GM23338 (cell line): ENCODE measurements around the gene WDR93. TPM values are rescaled to one million over a fixed set of nuclear protein-coding genes. Genes with fewer than 3 reads are reported as not detected.

Source experiments
- ATAC-seq: fragments of 200-7000 bp; cut with Tn5 transposase; 3 replicates; pipeline ENCODE4 v1.9.1; 2020
- DNase-seq: peaks from one replicate; pipeline ENCODE4 v3.0.0-alpha.2; 2015; ENCODE audit warnings: low spot score
- H2AFZ ChIP-seq: fragments of 200-600 bp; sonication (generic); 2 replicates; pipeline ENCODE4 v1.8.0; 2016; ENCODE audit warnings: antibody characterized with exemption, mild to moderate bottlenecking, moderate library complexity
- H3F3A ChIP-seq: fragments of 200-600 bp; sonication (generic); replicated peaks from 2 replicates; pipeline ENCODE4 v1.8.0; 2017; ENCODE audit warnings: antibody characterized with exemption, mixed run types, low read depth
- H3K27ac ChIP-seq: fragments of 200-600 bp; sonication (generic); 2 replicates; pipeline ENCODE4 v1.6.1; 2016; ENCODE audit warnings: low read depth
- H3K27me3 ChIP-seq: fragments of 200-600 bp; sonication (generic); 2 replicates; pipeline ENCODE4 v1.8.0; 2016; ENCODE audit warnings: mild to moderate bottlenecking, mixed run types, moderate library complexity; ENCODE audit not compliant: insufficient read depth
- H3K36me3 ChIP-seq: fragments of 200-600 bp; sonication (generic); 2 replicates; pipeline ENCODE4 v1.8.0; 2016; ENCODE audit warnings: mild to moderate bottlenecking; ENCODE audit not compliant: insufficient read depth
- H3K4me1 ChIP-seq: fragments of 200-600 bp; sonication (generic); 2 replicates; pipeline ENCODE4 v1.8.0; 2016; ENCODE audit warnings: mild to moderate bottlenecking, moderate library complexity; ENCODE audit not compliant: insufficient read depth
- H3K4me2 ChIP-seq: fragments of 200-600 bp; sonication (generic); 2 replicates; pipeline ENCODE4 v1.7.1; 2017; ENCODE audit warnings: mixed run types
- H3K4me3 ChIP-seq: fragments of 200-600 bp; sonication (generic); 2 replicates; pipeline ENCODE4 v1.6.1; 2016; ENCODE audit warnings: mixed run types
- H3K79me2 ChIP-seq: fragments of 200-600 bp; sonication (generic); replicated peaks from 2 replicates; pipeline ENCODE4 v1.8.0; 2017; ENCODE audit warnings: mild to moderate bottlenecking; ENCODE audit not compliant: insufficient read depth
- H3K9me2 ChIP-seq: fragments of 200-600 bp; sonication (generic); 2 replicates; pipeline ENCODE4 v1.8.0; 2017; ENCODE audit not compliant: insufficient read depth
- H4K20me1 ChIP-seq: fragments of 200-600 bp; sonication (generic); replicated peaks from 2 replicates; pipeline ENCODE4 v1.8.0; 2017; ENCODE audit warnings: mild to moderate bottlenecking; ENCODE audit not compliant: insufficient read depth
- H3K27ac Mint-ChIP-seq: 2 replicates; pipeline ENCODE4 v1.8.0; 2020; ENCODE audit warnings: inconsistent platforms, mild to moderate bottlenecking, moderate library complexity, mixed read lengths
- H3K27me3 Mint-ChIP-seq: 3 replicates; pipeline ENCODE4 v1.8.0; 2022; ENCODE audit warnings: low read depth, mild to moderate bottlenecking, moderate library complexity, mixed read lengths, inconsistent platforms; ENCODE audit not compliant: insufficient read depth, poor library complexity
- H3K36me3 Mint-ChIP-seq: 3 replicates; pipeline ENCODE4 v1.8.0; 2021; ENCODE audit warnings: low read depth, mild to moderate bottlenecking, inconsistent platforms, moderate library complexity, mixed read lengths
- H3K4me1 Mint-ChIP-seq: 3 replicates; pipeline ENCODE4 v1.8.0; 2020; ENCODE audit warnings: mild to moderate bottlenecking, inconsistent platforms, mixed read lengths
- H3K4me3 Mint-ChIP-seq: 3 replicates; pipeline ENCODE4 v1.8.0; 2021; ENCODE audit warnings: moderate library complexity, mild to moderate bottlenecking, inconsistent platforms, mixed read lengths
- H3K9me3 Mint-ChIP-seq: 3 replicates; pipeline ENCODE4 v1.8.0; 2020; ENCODE audit warnings: moderate library complexity, mild to moderate bottlenecking, inconsistent platforms, mixed read lengths
- CREB1 ChIP-seq: fragments of 250-450 bp; sonication (Bioruptor Pico); IDR thresholded peaks from 2 replicates; pipeline ENCODE4 v1.5.0; 2020; ENCODE audit warnings: low read depth, mild to moderate bottlenecking, moderate library complexity
- CTCF ChIP-seq, 2 experiments: fragments of 200-600 bp in 1 of 2; sonication (generic) in 1 of 2; conservative IDR thresholded peaks; 2 replicates each; pipeline versions ENCODE4 v1.5.1 to v1.6.1; 2016 to 2017; ENCODE audit warnings: antibody characterized with exemption in 2 of 2, low read depth in 2 of 2, mild to moderate bottlenecking in 2 of 2, moderate library complexity in 1 of 2
- JUNB ChIP-seq: IDR thresholded peaks from one replicate; pipeline ENCODE4 v1.6.1; 2016; ENCODE audit warnings: antibody characterized with exemption; ENCODE audit not compliant: unreplicated experiment
- NANOG ChIP-seq: IDR thresholded peaks from 2 replicates; pipeline ENCODE4 v1.6.1; 2016; ENCODE audit warnings: antibody characterized with exemption, borderline replicate concordance
- POLR2AphosphoS5 ChIP-seq: IDR thresholded peaks from 2 replicates; pipeline ENCODE4 v1.6.1; 2016; ENCODE audit warnings: antibody characterized with exemption, low read depth
- STAT1 ChIP-seq: IDR thresholded peaks from one replicate; pipeline ENCODE4 v1.6.1; 2016; ENCODE audit warnings: antibody characterized with exemption; ENCODE audit not compliant: unreplicated experiment
- ZNF331 ChIP-seq: fragments of 250-450 bp; sonication (Bioruptor Pico); IDR thresholded peaks from 2 replicates; pipeline ENCODE4 v1.5.0; 2020; ENCODE audit warnings: low read depth, mild to moderate bottlenecking, moderate library complexity
- ZNF462 ChIP-seq: fragments of 250-450 bp; sonication (Bioruptor Pico); IDR thresholded peaks from 2 replicates; pipeline ENCODE4 v1.5.0; 2020; ENCODE audit warnings: mild to moderate bottlenecking, moderate library complexity
- polyA plus RNA-seq: library from polyadenylated mRNA; unstranded; fragments of >200 nt; fragmentation: Nextera tagmentation; extraction: Ambion mirVana; gene quantifications from 2 replicates; pipeline ENCODE4 v1.2.1, GENCODE V29; 2016
- total RNA-seq: library from RNA; depleted of rRNA; stranded (reverse); fragments of >200 nt; shearing (Covaris generic); gene quantifications from 2 replicates; pipeline ENCODE4 v1.2.3, GENCODE V29; 2014

The WDR93 gene
- total and polyA plus RNA-seq, 2 experiments from 2014 or later, result 0.14 TPM; not detected in 1

- TF ChIP-seq CTCF (conservative IDR thresholded peaks at IDR 0.05; ENCODE audit: low read depth in 2 of 2) (no peak), ZNF331 (CRISPR knock-in tag) (no peak), POLR2AphosphoS5 (no peak), CREB1 (CRISPR knock-in tag) (no peak), ZNF462 (CRISPR knock-in tag) (no peak), STAT1 (no peak), NANOG (no peak)
Measured at GRCh38 chr15:89649716-89650115, 40.9 kb upstream of the WDR93 start (continued).

- Histone ChIP-seq H3K9me2 (peaks cover 2% of the 10 kb centered on the region; the same call in 1 of the 2 replicates), H3K4me1 (peaks cover 5% of the 10 kb centered on the region; the same call in 1 of the 2 replicates), H2AFZ (no peak overlapping the region), H3F3A (no peaks in the 10 kb centered on the region), H3K36me3 (no peaks in the 10 kb centered on the region), H3K4me3 (no peak overlapping the region), H3K27me3 (0 out of 2 replicates have a peak, but pooled peaks cover 4% of the 10 kb centered on the region), H3K4me2 (no peak overlapping the region), H3K27ac (no peak overlapping the region), H3K79me2 (peaks cover 16% of the 10 kb centered on the region), H4K20me1 (peaks cover 4% of the 10 kb centered on the region; the same call in 1 of the 2 replicates)
- no peaks in the 10 kb centered on the region for H3K9me3 Mint-ChIP-seq
- no peak overlapping the region for H3K4me3 Mint-ChIP-seq
- ATAC-seq (no peak), DNase-seq (no peak)
- H3K27ac Mint-ChIP-seq, result no peak overlapping the region
- H3K36me3 Mint-ChIP-seq, result peaks cover 21% of the 10 kb centered on the region
- H3K4me1 Mint-ChIP-seq, result peaks cover 11% of the 10 kb centered on the region
- peaks cover 8% of the 10 kb centered on the region for H3K27me3 Mint-ChIP-seq
- TF ChIP-seq ZNF462 (CRISPR knock-in tag), result no peak
- no peak for TF ChIP-seq CREB1 (CRISPR knock-in tag)
- no peak for TF ChIP-seq JUNB
- no peak for TF ChIP-seq NANOG
- TF ChIP-seq POLR2AphosphoS5, result no peak
Measured at GRCh38 chr15:89652131-89652530, 38.5 kb upstream of the WDR93 start.
